Measurements from ENCODE around the gene NAPA.

Gene NAPA

DNA sequence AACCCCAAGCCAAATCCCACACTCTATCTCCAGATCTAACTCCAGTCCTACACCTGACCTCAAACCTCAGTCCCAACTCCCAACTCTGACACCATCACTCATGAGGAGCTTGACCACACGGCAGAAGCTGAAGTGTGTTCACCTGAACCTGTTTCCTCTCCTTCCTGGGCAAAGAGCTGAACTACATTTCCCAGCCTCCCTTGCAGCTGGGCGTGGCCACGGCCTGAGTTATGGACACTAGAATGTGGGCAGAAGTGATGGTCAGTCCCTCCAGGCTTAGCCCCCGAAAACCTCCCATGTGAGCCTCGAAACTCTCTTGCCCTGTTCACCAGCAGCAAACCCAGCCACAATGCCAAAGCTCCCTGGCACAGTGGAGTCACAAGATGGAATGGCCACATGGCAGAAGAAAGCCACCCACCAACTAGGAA, 76.1 kb downstream of the NAPA start:
- Histone ChIP-seq H3K4me3 (IDR thresholded peaks at IDR 0.05; ENCODE audit: insufficient read depth, low read depth, low read length) (no peak overlapping the region), H3K79me2 (ENCODE audit: insufficient read depth, low read depth) (no peaks in the 10 kb centered on the region), H4K20me1 (ENCODE audit: insufficient read depth) (no peaks in the 10 kb centered on the region), H2AFZ (ENCODE audit: low read depth) (no peak overlapping the region), H3K27ac (no peak overlapping the region), H3K9ac (no peak overlapping the region), H3K36me3 (ENCODE audit: insufficient read depth) (no peaks in the 10 kb centered on the region), H3K4me2 (no peak overlapping the region), H3K27me3 (ENCODE audit: insufficient read depth, low read depth) (peaks cover 78% of the 10 kb centered on the region), H3K4me1 (ENCODE audit: low read depth, poor library complexity, severe bottlenecking) (peaks cover 12% of the 10 kb centered on the region)
- TF ChIP-seq, protein P1, sequence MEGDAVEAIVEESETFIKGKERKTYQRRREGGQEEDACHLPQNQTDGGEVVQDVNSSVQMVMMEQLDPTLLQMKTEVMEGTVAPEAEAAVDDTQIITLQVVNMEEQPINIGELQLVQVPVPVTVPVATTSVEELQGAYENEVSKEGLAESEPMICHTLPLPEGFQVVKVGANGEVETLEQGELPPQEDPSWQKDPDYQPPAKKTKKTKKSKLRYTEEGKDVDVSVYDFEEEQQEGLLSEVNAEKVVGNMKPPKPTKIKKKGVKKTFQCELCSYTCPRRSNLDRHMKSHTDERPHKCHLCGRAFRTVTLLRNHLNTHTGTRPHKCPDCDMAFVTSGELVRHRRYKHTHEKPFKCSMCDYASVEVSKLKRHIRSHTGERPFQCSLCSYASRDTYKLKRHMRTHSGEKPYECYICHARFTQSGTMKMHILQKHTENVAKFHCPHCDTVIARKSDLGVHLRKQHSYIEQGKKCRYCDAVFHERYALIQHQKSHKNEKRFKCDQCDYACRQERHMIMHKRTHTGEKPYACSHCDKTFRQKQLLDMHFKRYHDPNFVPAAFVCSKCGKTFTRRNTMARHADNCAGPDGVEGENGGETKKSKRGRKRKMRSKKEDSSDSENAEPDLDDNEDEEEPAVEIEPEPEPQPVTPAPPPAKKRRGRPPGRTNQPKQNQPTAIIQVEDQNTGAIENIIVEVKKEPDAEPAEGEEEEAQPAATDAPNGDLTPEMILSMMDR (conservative IDR thresholded peaks at IDR 0.05; ENCODE audit: low read depth, low read length), result no peak

All from KMS-11 (cell line).